Sciatic nerve (tissue), 2 donors: ENCODE data around the gene CFAP299. TPM values are rescaled to one million over a fixed set of nuclear protein-coding genes. Genes with fewer than 3 reads are reported as not detected.
A peak's percentile ranks its signal among the peaks of the same experiment; 100 is the strongest.
"Not testable (repeated sequence)": the region's sequence is repeated elsewhere in the genome, so short reads cannot be mapped to it uniquely, and the experiment has no call there.

Experiments used
- ATAC-seq: fragments of 200-7000 bp; cut with Tn5 transposase; one replicate; pipeline ENCODE4 v1.9.1; 2020; ENCODE audit warnings: mild to moderate bottlenecking, moderate library complexity
- DNase-seq: peaks from one replicate; pipeline ENCODE4 v3.0.0-alpha.2; 2020; ENCODE audit warnings: low spot score
- intact Hi-C: fragments of 100-400 bp; cut with DNase I; formaldehyde crosslinking; loops from one replicate; pipeline ENCODE4 v1.14.2; 2022
- total RNA-seq: library from RNA; stranded (reverse); fragmentation: NEBNext Ultra II Directional; extraction: Animal tissue kit (Norgen Biotek cat#: 25700); gene quantifications from one replicate; pipeline ENCODE4 v1.2.1, GENCODE V29; 2021
- donor health status: DM: no; HTN: no; CAD: no.
- donor health status: DM: no; HTN: no; CAD: no.

CFAP299 gene
- total RNA-seq, 1 donor from 2014 or later: 0.22 TPM

GRCh38 chr4:80425124-80426100, 89.9 kb downstream of the CFAP299 start:
- no peak for ATAC-seq
- no peak for DNase-seq
- intact Hi-C loops: no loop called here

GRCh38 chr4:80431203-80431965, 95.9 kb downstream of the CFAP299 start:
- DNase-seq (no peak), ATAC-seq (no peak)
- intact Hi-C loops: no loop called here

GRCh38 chr4:80434238-80434637, 98.7 kb downstream of the CFAP299 start:
- intact Hi-C loops: no loop called here
- ATAC-seq (no peak), DNase-seq (no peak)

GRCh38 chr4:80438016-80438415, 102.5 kb downstream of the CFAP299 start:
- no peak for DNase-seq
- intact Hi-C loops: no loop called here
- no peak for ATAC-seq

GRCh38 chr4:80439294-80440061, 103.9 kb downstream of the CFAP299 start:
- intact Hi-C loops, ATAC-seq, DNase-seq: not testable (repeated sequence)

GRCh38 chr4:80446248-80446647, 110.7 kb downstream of the CFAP299 start:
- ATAC-seq: peak; percentile 28
- intact Hi-C loops: no loop called here
- DNase-seq: no peak

GRCh38 chr4:80446664-80447063, 111.1 kb downstream of the CFAP299 start:
- ATAC-seq (no peak), DNase-seq (no peak)
- intact Hi-C loops: no loop called here

GRCh38 chr4:80447493-80447892, 112.0 kb downstream of the CFAP299 start:
- intact Hi-C loops: no loop called here
- no peak for DNase-seq
- ATAC-seq: no peak

GRCh38 chr4:80448056-80448455, 112.5 kb downstream of the CFAP299 start:
- intact Hi-C loops: no loop called here
- no peak for ATAC-seq

GRCh38 chr4:80452055-80452454, 116.5 kb downstream of the CFAP299 start:
- intact Hi-C loops: no loop called here
- ATAC-seq: no peak
- no peak for DNase-seq

More at GRCh38 chr4:80448056-80448455, 112.5 kb downstream of the CFAP299 start:
- DNase-seq: no peak

GRCh38 chr4:80452768-80453167, 117.2 kb downstream of the CFAP299 start:
- ATAC-seq: no peak

GRCh38 chr4:80454040-80454439, 118.5 kb downstream of the CFAP299 start:
- no peak for ATAC-seq
- intact Hi-C loops: no loop called here
- DNase-seq: no peak

More at GRCh38 chr4:80452768-80453167, 117.2 kb downstream of the CFAP299 start:
- intact Hi-C loops: no loop called here
- no peak for DNase-seq

- ATAC-seq (no peak), DNase-seq (no peak)
- intact Hi-C loops: no loop called here
Measured at GRCh38 chr4:80454556-80454955, 119.0 kb downstream of the CFAP299 start.

- ATAC-seq: no peak
- intact Hi-C loops: no loop called here
- no peak for DNase-seq
Measured at GRCh38 chr4:80459918-80460473, 124.5 kb downstream of the CFAP299 start.

GRCh38 chr4:80461412-80461811, 125.9 kb downstream of the CFAP299 start:
- no peak for DNase-seq
- ATAC-seq: no peak
- intact Hi-C loops: no loop called here

GRCh38 chr4:80462621-80463091, 127.1 kb downstream of the CFAP299 start:
- DNase-seq (no peak), ATAC-seq (peak; percentile 53)
- intact Hi-C loops: no loop called here

GRCh38 chr4:80463509-80463908, 128.0 kb downstream of the CFAP299 start:
- ATAC-seq: no peak
- no peak for DNase-seq
- intact Hi-C loops: no loop called here

- DNase-seq: no peak
- ATAC-seq: no peak
- intact Hi-C loops: no loop called here
Measured at GRCh38 chr4:80465238-80465637, 129.7 kb downstream of the CFAP299 start.

- intact Hi-C loops: no loop called here
Measured at GRCh38 chr4:80465736-80466135, 130.2 kb downstream of the CFAP299 start.

More at GRCh38 chr4:80465736-80466135, 130.2 kb downstream of the CFAP299 start:
- DNase-seq (no peak), ATAC-seq (no peak)
